Hepatic stellate cell (primary cell): ENCODE results near the gene SLC22A9.

ENCODE experiments used
- DNase-seq: peaks from one replicate; pipeline ENCODE4 v3.0.0; 2011; ENCODE audit warnings: low spot score

Gene SLC22A9

DNA sequence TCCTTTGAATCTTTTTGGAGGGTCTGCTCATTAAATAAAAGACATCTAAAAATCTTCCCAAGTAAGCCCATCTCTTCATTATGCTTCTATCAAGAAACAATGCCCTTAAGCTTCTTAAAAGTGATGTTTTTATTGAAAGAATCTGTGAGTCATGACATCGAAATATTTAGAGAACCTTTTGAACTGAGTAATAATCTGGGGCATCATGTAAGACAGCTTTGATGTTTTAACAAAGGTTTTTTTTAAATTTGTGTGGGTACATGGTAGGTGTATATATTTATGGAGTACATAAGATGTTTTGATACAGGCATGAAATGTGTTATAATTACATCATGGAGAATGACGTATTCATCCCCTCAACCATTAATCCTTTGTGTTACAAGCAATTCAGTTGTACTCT lies 74.6 kb downstream of the SLC22A9 start:
- DNase-seq, result no peak

DNA sequence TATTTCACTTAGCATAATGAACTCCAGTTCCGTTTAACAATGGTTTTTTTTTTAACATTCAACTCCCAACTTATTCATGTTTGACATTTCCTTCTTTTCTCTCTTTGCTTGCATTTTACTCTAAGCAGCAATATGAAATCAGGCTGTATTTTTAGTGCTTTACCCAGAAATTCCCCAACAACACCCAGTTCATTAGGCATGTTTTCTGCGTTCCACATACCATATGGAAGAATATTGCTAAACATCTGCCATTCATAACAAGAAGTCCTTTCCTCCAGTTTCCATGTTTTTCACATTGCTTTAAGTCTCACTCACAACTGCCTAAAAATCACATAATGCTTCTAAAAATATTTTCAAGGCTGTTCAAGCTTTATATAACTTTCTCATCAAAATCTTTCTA lies 75.5 kb downstream of the SLC22A9 start:
- no peak for DNase-seq

DNA sequence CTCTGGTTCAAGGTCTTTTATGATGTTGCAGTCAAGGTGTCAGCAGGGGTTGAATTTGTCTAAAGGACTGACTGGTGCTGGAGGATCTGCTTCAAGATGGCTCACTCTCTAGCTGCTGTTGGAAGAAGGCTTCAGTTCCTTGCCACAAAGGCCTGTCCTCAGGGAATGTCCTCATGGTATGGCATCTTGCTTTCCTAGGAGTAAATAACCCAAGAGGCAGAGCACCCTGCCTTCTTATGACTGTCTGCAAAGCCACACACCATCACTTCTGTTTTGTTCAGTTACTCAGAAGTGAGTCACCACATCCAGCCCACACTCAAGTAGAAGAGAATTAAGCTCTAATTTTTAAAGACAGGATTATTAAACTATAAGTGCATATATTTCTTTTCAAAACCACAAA lies 76.1 kb downstream of the SLC22A9 start:
- DNase-seq, result peak; percentile 12

DNA sequence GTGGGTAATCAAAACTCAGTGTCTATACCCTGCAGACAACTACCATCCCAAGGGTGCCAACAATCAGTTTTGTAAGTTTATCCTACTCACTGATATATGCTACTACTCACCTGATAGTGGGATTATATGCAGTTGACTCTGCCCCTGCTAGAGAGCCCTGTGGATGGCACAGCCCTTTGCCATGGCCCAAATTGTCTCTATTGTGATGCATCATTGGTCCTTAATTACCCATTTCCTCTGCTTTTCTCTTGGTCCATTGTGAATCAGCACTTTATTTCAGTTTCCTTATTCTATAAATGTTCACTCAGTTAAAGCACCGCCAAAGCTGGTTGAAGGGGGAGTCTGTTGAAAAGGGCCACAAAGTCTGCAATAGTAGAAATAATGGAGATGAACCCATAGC lies 79.1 kb downstream of the SLC22A9 start:
- DNase-seq, result no peak

DNA sequence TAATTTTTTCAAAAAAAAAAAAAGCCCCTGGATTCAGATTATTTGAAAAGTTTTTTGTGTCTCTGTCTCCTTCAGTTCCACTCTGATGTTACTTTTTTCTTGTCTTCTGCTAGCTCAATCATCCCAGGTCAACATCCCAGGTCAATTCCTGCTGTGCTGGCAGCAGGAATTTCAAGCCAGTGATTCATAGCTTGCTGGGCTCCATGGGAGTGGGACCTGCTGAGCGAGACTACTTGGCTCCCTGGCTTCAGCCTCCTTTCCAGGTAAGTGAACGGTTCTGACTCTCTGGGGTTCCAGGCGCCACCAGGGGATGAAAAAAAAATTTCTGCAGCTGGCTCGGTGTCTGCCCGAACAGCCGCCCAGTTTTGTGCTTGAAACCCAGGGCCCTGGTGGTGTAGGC lies 90.0 kb downstream of the SLC22A9 start:
- no peak for DNase-seq
